HT1080 (cell line): ENCODE results near the gene FLACC1. TPM values are rescaled to one million over a fixed set of nuclear protein-coding genes. Genes with fewer than 3 reads are reported as not detected.

ENCODE experiments used
- DNase-seq: peaks from one replicate; pipeline ENCODE4 v3.0.0-alpha.2; 2015; ENCODE audit warnings: low read depth
- total RNA-seq: library from RNA; depleted of rRNA; stranded (reverse); fragments of >200 nt; shearing (Covaris generic); gene quantifications from 2 replicates; pipeline ENCODE4 v1.2.3, GENCODE V29; 2014

FLACC1 gene
- total RNA-seq, 1 experiment from 2014 or later, result 1.9 TPM

- DNase-seq, result no peak
Measured at GRCh38 chr2:201280191-201281040, 76.7 kb downstream of the FLACC1 start.

- DNase-seq, result no peak
Measured at GRCh38 chr2:201279079-201279478, 78.1 kb downstream of the FLACC1 start.

DNA sequence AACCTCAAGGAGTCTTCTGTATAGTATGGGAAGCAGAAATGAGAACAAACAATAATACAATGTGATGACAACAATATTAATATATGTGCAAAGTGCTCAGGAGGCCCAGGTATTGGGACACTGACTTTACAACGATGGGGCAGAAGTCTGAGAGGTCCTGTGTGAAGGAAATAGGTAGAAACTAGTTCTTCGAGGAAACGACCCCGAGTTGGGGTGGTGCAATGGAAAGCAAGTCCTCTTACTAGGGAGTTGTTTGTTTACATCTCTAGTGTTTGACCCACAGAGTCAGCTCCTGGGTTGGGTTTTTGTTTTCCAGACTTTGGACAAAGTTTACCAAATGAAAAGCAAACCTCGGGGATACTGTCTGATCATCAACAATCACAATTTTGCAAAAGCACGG lies 80.6 kb downstream of the FLACC1 start:
- no peak for DNase-seq

DNA sequence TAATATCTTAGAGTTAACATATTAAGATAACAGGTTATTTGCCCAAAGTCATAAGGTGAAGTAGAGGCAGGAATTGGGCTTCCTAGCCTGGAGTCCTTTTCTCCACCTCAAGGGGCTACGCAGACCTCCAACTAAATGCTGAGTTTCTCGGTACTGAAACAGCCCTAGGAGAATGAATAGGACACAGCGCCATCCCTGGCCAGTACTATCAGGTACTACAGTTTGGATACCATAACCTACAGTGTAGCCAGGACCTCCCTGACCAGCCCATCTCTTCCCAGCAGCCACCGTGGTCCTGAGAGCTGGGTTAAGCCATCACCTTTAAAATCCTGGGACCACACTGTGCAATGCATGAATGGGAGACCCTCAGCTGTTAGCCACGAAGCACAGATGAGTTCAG lies 81.2 kb downstream of the FLACC1 start:
- no peak for DNase-seq

DNA sequence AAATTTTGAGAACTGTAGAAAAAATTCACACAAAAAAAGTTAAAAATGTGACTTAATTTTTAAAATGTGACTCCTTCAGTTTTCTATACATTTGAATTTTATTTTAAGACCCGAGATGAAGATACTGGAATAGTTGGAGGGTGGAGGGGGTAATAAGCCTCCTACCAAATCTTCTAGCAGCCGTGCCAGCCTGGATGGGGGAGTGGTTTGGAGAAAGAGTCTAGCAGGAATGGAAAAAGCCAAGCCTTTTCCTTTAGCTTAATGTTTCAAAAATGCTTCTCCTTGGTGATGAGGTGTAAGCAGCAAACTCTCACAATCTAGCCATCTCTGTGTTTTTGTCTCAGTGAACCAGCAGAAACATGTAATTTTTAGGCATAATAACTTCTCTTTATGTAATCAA lies 82.1 kb downstream of the FLACC1 start:
- DNase-seq, result no peak

- DNase-seq, result no peak
Measured at GRCh38 chr2:201273330-201273983, 83.7 kb downstream of the FLACC1 start.

DNA sequence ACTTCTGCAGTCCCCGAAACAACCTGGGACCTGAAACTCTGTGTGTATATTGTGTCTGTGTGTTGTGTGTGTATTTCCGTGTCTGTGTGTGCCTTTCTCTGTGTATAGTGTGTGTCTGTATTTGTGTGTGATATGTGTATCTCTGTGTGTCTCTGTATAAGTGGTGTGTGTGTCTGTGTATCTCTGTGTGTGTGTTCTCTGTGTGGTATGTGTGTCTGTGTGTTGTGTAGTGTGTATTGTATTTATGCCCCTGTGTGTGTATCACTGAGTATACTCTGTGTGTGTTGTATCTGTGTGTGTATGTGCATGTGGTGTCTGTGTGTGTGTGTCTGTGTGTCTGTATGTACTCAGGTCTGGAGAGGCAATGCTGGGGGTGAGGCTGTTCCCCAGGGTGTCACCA lies 85.2 kb downstream of the FLACC1 start:
- no peak for DNase-seq

- no peak for DNase-seq
Measured at GRCh38 chr2:201270293-201271001, 86.7 kb downstream of the FLACC1 start.

DNA sequence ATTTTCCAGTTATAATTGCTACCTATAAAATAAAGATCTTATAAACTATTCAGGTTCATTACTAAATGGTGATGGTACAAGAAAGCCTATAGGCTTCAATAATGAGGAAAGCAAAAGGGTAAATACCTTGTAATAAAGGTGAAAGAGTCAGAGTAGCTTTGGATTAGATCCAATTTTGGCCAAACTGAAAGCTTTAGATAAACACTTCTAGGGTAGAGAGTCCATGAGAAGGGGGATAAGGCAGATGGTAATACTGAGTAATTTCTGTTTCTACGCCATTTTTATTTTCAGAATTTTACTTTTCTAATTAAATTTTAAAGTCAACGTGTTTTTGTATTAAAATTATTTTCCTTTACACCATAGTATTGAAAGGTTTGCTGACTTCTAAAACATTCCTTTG lies 87.4 kb downstream of the FLACC1 start:
- DNase-seq, result no peak

DNA sequence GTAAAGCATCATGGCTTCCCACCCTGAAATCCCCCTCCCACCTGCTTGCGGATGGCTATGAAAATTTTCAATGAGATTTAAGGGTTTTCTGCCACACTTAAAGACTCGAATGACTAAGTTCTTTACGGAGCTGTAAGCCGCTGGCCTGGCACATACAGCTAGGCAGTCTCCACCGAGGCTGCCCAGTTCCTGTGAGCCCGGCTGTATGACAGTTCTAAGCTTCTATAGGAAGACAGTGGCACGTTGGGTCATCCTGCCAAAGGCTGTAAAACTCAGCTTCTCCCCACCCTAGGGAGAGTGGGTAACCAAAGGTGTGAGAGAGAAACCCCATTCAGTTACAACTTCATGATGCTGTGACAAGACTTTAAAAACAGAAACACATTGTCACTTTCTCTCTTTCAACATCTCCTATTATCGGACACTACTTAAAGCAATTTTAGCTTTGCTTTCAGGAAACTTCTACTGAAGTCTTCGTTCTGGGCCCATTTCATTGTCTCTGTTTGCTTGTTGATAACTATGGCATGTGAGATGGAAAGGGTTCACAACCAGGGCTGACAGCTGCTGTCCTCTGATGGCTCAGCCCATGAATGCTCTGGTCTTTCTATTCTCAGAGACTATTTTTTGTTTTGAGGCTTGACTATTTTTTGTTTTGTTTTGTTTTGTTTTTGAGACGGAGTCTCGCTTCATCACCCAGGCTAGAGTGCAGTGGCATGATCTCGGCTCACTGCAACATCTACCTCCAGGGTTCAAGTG lies 89.7 kb downstream of the FLACC1 start:
- DNase-seq, result no peak

GRCh38 chr2:201266629-201267028 lies 90.5 kb downstream of the FLACC1 start:
- no peak for DNase-seq

DNA sequence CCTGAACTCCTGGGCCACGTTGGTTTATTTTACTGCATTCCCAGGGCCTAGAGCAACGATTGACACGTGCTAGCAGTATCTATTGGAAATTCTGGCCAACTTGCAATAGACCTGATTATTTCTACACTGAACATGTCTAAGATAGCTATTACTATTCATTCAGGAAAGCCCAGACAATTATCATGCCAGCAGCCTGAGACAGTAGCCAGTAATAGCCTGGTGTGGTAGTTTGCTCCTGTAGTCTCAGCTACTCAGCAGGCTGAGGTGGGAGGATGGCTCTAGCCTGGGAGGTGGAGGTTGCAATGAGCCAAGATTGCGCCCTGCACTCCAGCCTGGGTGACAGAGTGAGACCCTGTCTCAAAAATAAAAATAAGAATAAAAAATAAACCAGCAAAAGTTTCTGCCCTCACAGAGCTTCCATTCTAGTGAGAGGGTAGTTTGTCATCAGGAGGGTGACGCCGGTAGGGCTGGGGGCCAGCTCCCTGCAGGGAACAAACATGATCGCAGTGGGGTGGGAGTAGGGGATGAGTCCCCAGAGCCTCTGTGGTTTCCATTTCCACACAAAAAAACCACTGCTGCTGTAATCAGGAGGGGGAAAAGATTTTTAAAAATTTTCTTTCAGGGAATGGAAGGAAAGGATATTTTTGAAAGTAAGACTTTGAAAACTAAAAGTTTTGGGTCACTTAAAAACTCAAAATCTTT lies 92.5 kb downstream of the FLACC1 start:
- DNase-seq, result no peak

- no peak for DNase-seq
Measured at GRCh38 chr2:201263779-201264178, 93.4 kb downstream of the FLACC1 start.

- DNase-seq, result no peak
Measured at GRCh38 chr2:201262718-201263117, 94.4 kb downstream of the FLACC1 start.

DNA sequence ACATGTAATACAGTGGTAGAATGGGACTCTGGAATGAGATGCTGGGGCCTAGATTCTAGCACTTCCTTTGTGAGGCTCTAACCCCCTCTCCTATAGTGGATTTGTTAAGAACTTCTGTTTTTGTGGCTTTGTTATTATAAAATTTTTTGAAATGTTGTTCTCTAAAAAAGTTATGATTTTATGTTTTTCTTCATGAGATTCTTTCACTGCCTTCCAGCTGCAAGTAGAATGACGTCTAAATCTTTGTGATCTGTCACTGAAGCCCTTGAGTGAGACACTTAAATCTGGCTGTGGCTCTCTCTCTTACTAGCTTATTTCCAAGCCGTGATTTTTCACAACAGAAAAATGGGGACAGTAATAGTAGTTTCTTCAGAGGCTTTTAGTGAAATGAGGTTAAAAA lies 95.2 kb downstream of the FLACC1 start:
- no peak for DNase-seq

- no peak for DNase-seq
Measured at GRCh38 chr2:201261471-201261870, 95.7 kb downstream of the FLACC1 start.

DNA sequence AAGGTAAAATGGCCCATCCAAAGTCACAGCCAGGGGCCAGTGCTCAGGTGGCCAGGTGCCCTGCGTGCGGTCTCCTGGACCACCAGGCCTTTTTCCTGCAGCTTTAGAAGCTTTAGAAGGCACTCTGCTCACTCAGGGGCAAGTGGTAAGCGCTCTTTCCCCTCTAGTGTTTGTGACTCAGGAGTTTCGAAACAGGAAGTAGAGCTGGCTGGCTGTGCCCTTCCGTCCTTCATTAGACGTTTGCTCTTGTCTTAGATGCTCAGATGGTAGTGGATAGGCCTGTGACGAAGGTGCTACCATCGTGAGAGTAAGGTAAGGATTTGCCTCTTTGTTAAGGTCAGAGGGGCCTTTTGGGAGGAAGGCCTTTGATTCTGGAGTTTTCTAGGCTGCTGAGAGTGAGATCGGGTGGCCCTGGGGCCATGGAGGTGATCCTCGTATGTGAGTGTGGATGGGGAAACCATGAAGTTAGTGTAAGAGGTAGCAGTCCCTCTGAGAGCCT lies 96.8 kb downstream of the FLACC1 start, which contains the start of gene CASP8:
Gene CASP8 (plus strand): TSS at position 235 of the 499 bp plus-strand sequence. CDS start 5,951 bp downstream, outside the sequence.
- DNase-seq, result peak; percentile 73

DNA sequence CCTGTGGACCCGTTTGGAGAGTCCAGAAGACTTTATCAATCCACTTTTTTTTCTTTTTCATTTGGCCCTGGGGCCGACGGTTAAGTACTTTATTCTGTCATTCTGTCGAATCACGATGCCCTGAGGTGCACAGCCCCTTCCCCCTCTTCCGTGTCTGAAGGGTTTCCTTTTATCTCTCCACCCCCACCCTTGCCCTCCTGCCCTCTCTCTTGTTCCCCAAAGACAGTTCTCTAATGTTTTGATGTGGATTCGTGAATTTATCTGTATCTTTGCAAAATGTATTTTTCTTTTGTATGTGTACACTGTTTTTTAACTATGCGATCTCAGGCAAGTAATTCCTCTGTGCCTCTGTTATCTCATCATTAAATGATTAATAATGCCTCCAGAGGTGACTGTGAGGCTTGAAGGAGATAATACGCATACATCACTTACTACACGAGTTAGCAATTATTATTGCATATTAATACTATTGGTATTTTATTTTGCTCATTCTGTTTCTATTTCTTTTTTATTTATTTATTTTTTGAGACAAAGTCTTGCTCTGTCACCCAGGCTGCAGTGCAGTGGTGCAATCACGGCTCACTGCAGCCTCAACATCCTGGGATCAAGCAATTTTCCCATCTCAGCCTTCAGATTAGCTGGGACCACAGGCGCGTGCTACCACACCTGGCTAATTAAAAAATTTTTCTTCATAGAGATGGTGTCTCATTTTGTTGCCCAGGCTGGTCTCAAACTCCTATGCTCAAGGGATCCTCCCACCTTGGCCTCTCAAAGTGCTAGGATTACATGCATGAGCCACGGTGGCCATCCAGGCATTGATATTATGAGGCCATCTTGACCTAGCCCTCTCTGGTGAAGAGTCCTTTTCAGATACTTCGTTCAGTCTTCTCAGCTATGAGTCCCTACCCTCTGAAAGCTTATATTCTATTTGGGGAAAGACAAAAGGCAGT lies 98.2 kb downstream of the FLACC1 start:
- DNase-seq, result no peak

DNA sequence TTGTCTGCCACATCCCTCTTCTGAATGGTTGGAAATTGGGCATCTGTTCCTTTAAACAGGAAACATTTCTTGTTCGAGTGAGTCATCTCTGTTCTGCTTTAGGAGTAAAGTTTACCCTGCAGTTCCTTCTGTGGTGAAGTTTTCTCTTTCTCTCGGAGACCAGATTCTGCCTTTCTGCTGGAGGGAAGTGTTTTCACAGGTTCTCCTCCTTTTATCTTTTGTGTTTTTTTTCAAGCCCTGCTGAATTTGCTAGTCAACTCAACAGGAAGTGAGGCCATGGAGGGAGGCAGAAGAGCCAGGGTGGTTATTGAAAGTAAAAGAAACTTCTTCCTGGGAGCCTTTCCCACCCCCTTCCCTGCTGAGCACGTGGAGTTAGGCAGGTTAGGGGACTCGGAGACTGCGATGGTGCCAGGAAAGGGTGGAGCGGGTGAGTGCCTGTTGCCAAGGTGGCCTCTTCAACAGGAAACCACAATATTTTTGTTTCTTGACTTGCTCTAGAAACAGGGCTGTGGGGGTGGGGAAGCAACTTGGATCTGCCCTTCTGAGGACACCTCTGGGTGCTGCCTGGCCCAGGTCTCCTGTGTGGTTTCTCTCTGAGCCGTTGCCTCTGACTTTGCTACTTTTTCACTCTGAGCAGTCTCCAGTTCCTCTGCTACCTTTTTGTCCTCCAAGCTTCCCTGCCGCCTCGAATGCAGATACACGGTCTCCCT lies 99.0 kb downstream of the FLACC1 start:
- peak; percentile 97 for DNase-seq
